Panc1 (cell line): Measurements from ENCODE around the gene PHLDA3. TPM values are rescaled to one million over a fixed set of nuclear protein-coding genes. Genes with fewer than 3 reads are reported as not detected.

Source experiments
- ATAC-seq: fragments of 200-7000 bp; cut with Tn5 transposase; 2 replicates; pipeline ENCODE4 v1.9.1; 2020; ENCODE audit warnings: mild to moderate bottlenecking, moderate library complexity
- BruUV-seq: library from RNA; stranded (reverse); fragments of 400-500 nt; replicated peaks from 2 replicates; lab custom pipeline; 2021; lab: Mats Ljungman, UMichigan
- CTCF ChIA-PET: fragments of 300-600 bp; sonication (Branson Sonifier 250); formaldehyde crosslinking; loops from one replicate; lab custom pipeline; 2022; ENCODE audit warnings: antibody characterized with exemption; lab: Charles Lee
- POLR2A ChIA-PET: fragments of 300-600 bp; sonication (Branson Sonifier 250); formaldehyde crosslinking; loops from one replicate; lab custom pipeline; 2022; ENCODE audit warnings: antibody characterized with exemption; lab: Charles Lee
- DNase-seq: peaks from one replicate; pipeline ENCODE4 v3.0.0-alpha.2; 2010; ENCODE audit warnings: low read depth, low spot score
- H3K27ac ChIP-seq: 2 replicates; pipeline ENCODE4 v1.5.1; 2011; ENCODE audit warnings: mild to moderate bottlenecking, low read length, inconsistent platforms
- H3K27me3 ChIP-seq: fragments of 200-500 bp; sonication (Bioruptor generic); 2 replicates; pipeline ENCODE4 v1.6.0; 2014; ENCODE audit warnings: low read length, inconsistent platforms; ENCODE audit not compliant: control insufficient read depth, insufficient read depth
- H3K36me3 ChIP-seq: fragments of 200-500 bp; sonication (Bioruptor generic); 2 replicates; pipeline ENCODE4 v1.5.1; 2014; ENCODE audit warnings: inconsistent platforms, mild to moderate bottlenecking, low read length, moderate library complexity; ENCODE audit not compliant: control insufficient read depth, insufficient read depth
- H3K4me1 ChIP-seq: 2 replicates; pipeline ENCODE4 v1.5.1; 2011; ENCODE audit warnings: inconsistent platforms, mild to moderate bottlenecking, low read length, moderate library complexity; ENCODE audit not compliant: control insufficient read depth, insufficient read depth
- H3K4me3 ChIP-seq, 2 experiments: 2 replicates each; pipeline ENCODE4 v1.5.1; 2011 to 2012; ENCODE audit warnings: low read depth in 2 of 2, low read length in 2 of 2, mild to moderate bottlenecking in 2 of 2, inconsistent platforms in 1 of 2, moderate library complexity in 1 of 2
- H3K9me3 ChIP-seq: fragments of 200-500 bp; sonication (Bioruptor generic); 2 replicates; pipeline ENCODE4 v1.5.1; 2014; ENCODE audit warnings: low read depth, mild to moderate bottlenecking, inconsistent platforms, low read length, moderate library complexity; ENCODE audit not compliant: control insufficient read depth, insufficient read depth
- CTCF ChIP-seq: fragments of 450-650 bp; IDR thresholded peaks from 2 replicates; pipeline ENCODE4 v1.5.1; 2017; ENCODE audit warnings: mild to moderate bottlenecking
- POLR2AphosphoS5 ChIP-seq: IDR thresholded peaks from 2 replicates; pipeline ENCODE4 v1.6.1; 2012; ENCODE audit warnings: mild to moderate bottlenecking, low read depth, low read length, moderate library complexity
- REST ChIP-seq, 2 experiments: IDR thresholded peaks; 2 replicates each; pipeline ENCODE4 v1.6.1; 2011 to 2012; ENCODE audit warnings: low read depth in 2 of 2, control low read depth in 1 of 2, low read length in 1 of 2, mild to moderate bottlenecking in 1 of 2, moderate library complexity in 1 of 2; ENCODE audit not compliant: insufficient read depth in 1 of 2
- SIN3A ChIP-seq: IDR thresholded peaks from 2 replicates; pipeline ENCODE4 v1.6.1; 2012; ENCODE audit warnings: low read depth, mild to moderate bottlenecking, low read length, moderate library complexity, borderline replicate concordance; ENCODE audit not compliant: insufficient read depth
- TCF7L2 ChIP-seq: IDR thresholded peaks from 2 replicates; pipeline ENCODE4 v1.6.1; 2011; ENCODE audit warnings: mild to moderate bottlenecking, low read depth, low read length, inconsistent platforms
- in situ Hi-C: cut with HindIII; loops from 2 replicates; pipeline ENCODE4 v1.10.0; 2016; ENCODE audit warnings: low sequenced_read_pairs, low pct_unique_long_range_greater_than_20kb
- intact Hi-C: fragments of 100-400 bp; cut with micrococcal nuclease; formaldehyde crosslinking; loops from one replicate; pipeline ENCODE4 v1.10.0; 2022; ENCODE audit not compliant: unreplicated experiment
- total RNA-seq: library from RNA; stranded (reverse); gene quantifications from one replicate; pipeline ENCODE4 v1.2.1, GENCODE V29; 2021; ENCODE audit not compliant: unreplicated experiment

PHLDA3 gene
- total RNA-seq, 1 experiment from 2014 or later = 12.3 TPM

DNA sequence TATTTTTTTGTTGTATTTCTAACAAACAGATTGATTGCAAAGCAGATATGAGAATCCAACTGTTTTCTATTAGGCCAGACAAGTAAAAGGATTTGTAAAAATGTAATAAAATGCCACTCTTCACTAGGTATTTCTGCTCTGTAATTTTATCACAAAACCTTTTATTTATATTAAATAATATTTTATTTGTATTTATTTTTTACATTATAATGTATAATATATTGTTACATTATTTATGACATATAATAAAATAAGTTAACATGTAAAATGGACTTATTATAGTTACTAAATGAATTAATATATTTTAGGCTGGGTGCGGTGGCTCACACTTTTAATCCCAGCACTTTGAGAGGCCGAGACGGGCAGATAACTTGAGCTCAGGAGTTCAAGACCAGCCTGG lies 34.7 kb downstream of the PHLDA3 start:
- BruUV-seq = no TSS peak
- no peak for TF ChIP-seq POLR2AphosphoS5
- no peak for TF ChIP-seq CTCF
- no peak for TF ChIP-seq REST (IDR thresholded peaks at IDR 0.05; ENCODE audit: insufficient read depth in 1 of 2, low read depth in 2 of 2, low read length in 1 of 2)
- TF ChIP-seq TCF7L2 = no peak
- no peak for TF ChIP-seq SIN3A
- intact Hi-C loops = no loop called here

DNA sequence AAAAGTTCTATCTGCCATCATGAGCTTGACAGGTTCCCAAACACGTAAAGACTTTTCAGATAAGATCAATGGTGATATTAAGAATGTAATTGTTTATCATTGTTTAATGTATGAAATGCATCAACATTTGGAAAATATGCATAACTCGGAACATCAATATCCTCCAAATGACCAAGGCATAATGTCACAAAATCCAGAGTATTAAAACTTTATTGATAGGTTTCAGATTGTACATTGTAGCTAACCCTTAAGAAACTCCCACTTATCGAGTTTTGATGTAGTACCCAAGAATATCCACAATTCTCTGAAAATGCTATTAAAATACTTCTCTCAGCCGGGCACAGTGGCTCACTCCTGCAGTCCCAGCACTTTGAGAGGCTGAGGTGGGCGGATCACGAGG lies 35.4 kb downstream of the PHLDA3 start:
- TF ChIP-seq POLR2AphosphoS5 (no peak), SIN3A (no peak), TCF7L2 (no peak), CTCF (no peak), REST (IDR thresholded peaks at IDR 0.05; ENCODE audit: insufficient read depth in 1 of 2, low read depth in 2 of 2, low read length in 1 of 2) (no peak)

More for the DNA sequence above, 34.7 kb downstream of the PHLDA3 start:
- in situ Hi-C loops = no loop called here
- CTCF ChIA-PET = no interaction called here
- POLR2A ChIA-PET = no interaction called here
- no peaks in the 10 kb centered on the region for H3K36me3 ChIP-seq
- no peaks in the 10 kb centered on the region for H3K9me3 ChIP-seq
- ATAC-seq = no peak
- H3K27ac ChIP-seq = no peak overlapping the region
- DNase-seq = no peak
- no peaks in the 10 kb centered on the region for H3K4me1 ChIP-seq
- no peak overlapping the region for H3K4me3 ChIP-seq
- no peaks in the 10 kb centered on the region for H3K27me3 ChIP-seq

More for the DNA sequence above, 35.4 kb downstream of the PHLDA3 start:
- Histone ChIP-seq H3K9me3 (no peaks in the 10 kb centered on the region), H3K4me1 (no peaks in the 10 kb centered on the region), H3K27ac (no peak overlapping the region), H3K27me3 (no peaks in the 10 kb centered on the region), H3K36me3 (no peaks in the 10 kb centered on the region), H3K4me3 (no peak overlapping the region)
- no peak for DNase-seq
- no TSS peak for BruUV-seq
- POLR2A ChIA-PET = interaction anchor here (0.6 kb wide), 1 partner anchor 1259 kb away, joined by 3 read pairs; no protein-coding TSS in a partner anchor
- intact Hi-C loops (no loop called here), in situ Hi-C loops (no loop called here)
- CTCF ChIA-PET = no interaction called here
- no peak for ATAC-seq
